ENCODE data around the gene RCAN2.

DNA sequence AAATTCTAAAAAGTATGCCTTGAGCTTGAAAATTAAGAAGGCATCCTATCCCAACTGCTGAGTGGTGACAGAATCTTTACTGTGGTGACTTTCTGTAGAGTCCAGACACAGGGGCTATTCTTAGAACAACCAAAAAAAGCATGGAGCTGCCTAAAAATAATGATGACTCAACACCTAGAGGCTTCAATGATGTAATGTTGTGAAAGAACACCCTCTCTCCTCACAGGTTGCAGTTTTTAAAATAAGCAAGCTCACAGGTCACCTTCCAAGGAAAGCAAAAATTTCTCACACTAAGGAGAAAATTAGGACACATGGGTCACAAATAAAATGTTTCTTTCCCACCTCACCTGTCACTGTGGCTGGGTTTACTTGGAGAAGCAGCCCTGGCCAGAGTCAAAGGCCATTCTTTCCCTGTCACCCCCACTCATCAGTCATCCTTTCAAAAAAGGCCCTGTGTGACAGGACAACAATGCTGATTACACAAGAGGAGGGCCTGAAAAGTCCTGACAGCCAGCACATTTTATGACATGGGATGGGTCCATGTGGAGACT, 53.5 kb downstream of the RCAN2 start:
- TF ChIP-seq CTCF (IDR thresholded peaks at IDR 0.05) (no peak), EP300 (IDR thresholded peaks at IDR 0.05) (no peak), POLR2AphosphoS5 (IDR thresholded peaks at IDR 0.05) (no peak), POLR2A (IDR thresholded peaks at IDR 0.05) (no peak)

Data from upper lobe of left lung (tissue), 4 donors.